ENCODE results near the gene RGPD8. TPM values are rescaled to one million over a fixed set of nuclear protein-coding genes. Genes with fewer than 3 reads are reported as not detected.

Gene RGPD8
- 6.6 and 8.2 TPM in 2 replicates for total RNA-seq

GRCh38 chr2:112433480-112433879, at the start of gene RGPD8:
RGPD8 (minus strand) TSS chr2:112433645; CDS start chr2:112433453, 192 bp downstream.

GRCh38 chr2:112481528-112482233, 48.2 kb upstream of the RGPD8 start, which contains the start of gene TTL:
TTL (plus strand) TSS chr2:112482156; CDS start chr2:112482345, 189 bp downstream.

Small RNAs within 50 kb of the gene (small RNA-seq; reads per million reads assigned to genes)
- not detected for gene AC115115.1

Other genes with a start within 250 kb of the RGPD8 start
- 3.9 and 9.4 TPM in 2 replicates for gene ZC3H8, start 178.6 kb downstream of the RGPD8 start, total RNA-seq
- gene ZC3H6, start 158.0 kb downstream of the RGPD8 start, total RNA-seq = 5.7 and 7.1 TPM in 2 replicates
- 11.8 and 21.6 TPM in 2 replicates for gene TTL, start 48.5 kb upstream of the RGPD8 start, total RNA-seq
- gene POLR1B, start 108.8 kb upstream of the RGPD8 start, total RNA-seq = 6.7 and 8.2 TPM in 2 replicates
- 10.6 and 11.3 TPM in 2 replicates for gene CHCHD5, start 151.0 kb upstream of the RGPD8 start, total RNA-seq
- gene SLC20A1, start 212.3 kb upstream of the RGPD8 start, total RNA-seq = 13.3 and 14.1 TPM in 2 replicates